ENCODE data around the gene GLCE. TPM values are rescaled to one million over a fixed set of nuclear protein-coding genes. Genes with fewer than 3 reads are reported as not detected.
A peak's percentile ranks its signal among the peaks of the same experiment; 100 is the strongest.

Gene GLCE
- total RNA-seq, 1 experiment from 2014 or later: 7.5 TPM

DNA sequence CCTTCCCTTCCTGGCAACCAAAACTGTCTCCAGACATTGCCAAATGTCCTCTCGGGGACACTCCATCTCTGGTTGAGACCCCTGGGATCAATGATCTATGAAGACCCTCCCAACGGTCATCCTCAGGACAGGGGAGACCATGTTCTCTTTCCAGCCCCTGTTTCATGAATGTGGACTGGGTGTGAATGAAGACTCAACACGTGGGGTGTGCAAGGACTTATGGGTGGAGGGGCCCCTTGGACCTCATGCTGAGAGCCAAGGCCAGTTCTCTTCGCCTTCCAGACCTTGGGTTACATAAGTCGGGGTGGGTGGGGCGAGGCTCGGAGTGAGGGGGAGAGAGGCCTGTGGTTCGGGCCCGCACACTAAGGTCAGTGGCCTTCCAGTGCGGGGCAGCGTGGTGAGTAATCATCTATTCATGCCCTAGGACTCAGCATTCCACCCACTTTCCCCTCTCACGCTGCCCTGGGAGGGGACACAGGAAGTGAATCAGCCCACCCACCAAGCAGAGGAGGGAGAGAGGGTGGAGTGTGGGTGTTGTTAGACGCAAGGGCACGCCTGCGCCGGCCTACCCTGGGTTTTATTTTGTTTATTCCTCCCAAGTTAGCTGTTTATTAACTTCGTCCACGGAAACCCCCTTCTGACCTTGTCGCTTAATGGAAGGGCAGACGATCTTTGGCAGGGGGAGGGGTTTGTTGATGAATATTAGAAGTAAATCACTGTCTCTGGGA lies 144.9 kb downstream of the GLCE start:
- peak overlapping the region; percentile 35 for H3K4me3 Mint-ChIP-seq (ENCODE audit: unreplicated experiment)
- peak overlapping the region; percentile 96 for H3K27ac Mint-ChIP-seq (ENCODE audit: low read depth, unreplicated experiment)
- peak; percentile 98 for DNase-seq (ENCODE audit: unreplicated experiment)
- intact Hi-C loops (cut with micrococcal nuclease): loop anchor here (2.0 kb wide), 2 partner anchors 85 to 105 kb away; no protein-coding TSS in a partner anchor
- H3K27me3 Mint-ChIP-seq (ENCODE audit: insufficient read depth, unreplicated experiment): no peaks in the 10 kb centered on the region
- TF ChIP-seq, protein P1, sequence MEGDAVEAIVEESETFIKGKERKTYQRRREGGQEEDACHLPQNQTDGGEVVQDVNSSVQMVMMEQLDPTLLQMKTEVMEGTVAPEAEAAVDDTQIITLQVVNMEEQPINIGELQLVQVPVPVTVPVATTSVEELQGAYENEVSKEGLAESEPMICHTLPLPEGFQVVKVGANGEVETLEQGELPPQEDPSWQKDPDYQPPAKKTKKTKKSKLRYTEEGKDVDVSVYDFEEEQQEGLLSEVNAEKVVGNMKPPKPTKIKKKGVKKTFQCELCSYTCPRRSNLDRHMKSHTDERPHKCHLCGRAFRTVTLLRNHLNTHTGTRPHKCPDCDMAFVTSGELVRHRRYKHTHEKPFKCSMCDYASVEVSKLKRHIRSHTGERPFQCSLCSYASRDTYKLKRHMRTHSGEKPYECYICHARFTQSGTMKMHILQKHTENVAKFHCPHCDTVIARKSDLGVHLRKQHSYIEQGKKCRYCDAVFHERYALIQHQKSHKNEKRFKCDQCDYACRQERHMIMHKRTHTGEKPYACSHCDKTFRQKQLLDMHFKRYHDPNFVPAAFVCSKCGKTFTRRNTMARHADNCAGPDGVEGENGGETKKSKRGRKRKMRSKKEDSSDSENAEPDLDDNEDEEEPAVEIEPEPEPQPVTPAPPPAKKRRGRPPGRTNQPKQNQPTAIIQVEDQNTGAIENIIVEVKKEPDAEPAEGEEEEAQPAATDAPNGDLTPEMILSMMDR (IDR thresholded peaks at IDR 0.05; ENCODE audit: unreplicated experiment): no peak
- CTCF ChIA-PET: no interaction called here
- H3K36me3 Mint-ChIP-seq (ENCODE audit: insufficient read depth, unreplicated experiment): no peaks in the 10 kb centered on the region
- no peaks in the 10 kb centered on the region for H3K9me3 Mint-ChIP-seq (ENCODE audit: unreplicated experiment)
- POLR2A ChIA-PET: interaction anchor here (0.6 to 1.0 kb wide), 4 partner anchors 15 to 309 kb away, joined by 3 to 4 read pairs (median 4); no protein-coding TSS in a partner anchor
- H3K4me1 Mint-ChIP-seq (ENCODE audit: insufficient read depth, unreplicated experiment): peaks cover 46% of the 10 kb centered on the region
- no TSS peak for BruUV-seq (replicated peaks)

DNA sequence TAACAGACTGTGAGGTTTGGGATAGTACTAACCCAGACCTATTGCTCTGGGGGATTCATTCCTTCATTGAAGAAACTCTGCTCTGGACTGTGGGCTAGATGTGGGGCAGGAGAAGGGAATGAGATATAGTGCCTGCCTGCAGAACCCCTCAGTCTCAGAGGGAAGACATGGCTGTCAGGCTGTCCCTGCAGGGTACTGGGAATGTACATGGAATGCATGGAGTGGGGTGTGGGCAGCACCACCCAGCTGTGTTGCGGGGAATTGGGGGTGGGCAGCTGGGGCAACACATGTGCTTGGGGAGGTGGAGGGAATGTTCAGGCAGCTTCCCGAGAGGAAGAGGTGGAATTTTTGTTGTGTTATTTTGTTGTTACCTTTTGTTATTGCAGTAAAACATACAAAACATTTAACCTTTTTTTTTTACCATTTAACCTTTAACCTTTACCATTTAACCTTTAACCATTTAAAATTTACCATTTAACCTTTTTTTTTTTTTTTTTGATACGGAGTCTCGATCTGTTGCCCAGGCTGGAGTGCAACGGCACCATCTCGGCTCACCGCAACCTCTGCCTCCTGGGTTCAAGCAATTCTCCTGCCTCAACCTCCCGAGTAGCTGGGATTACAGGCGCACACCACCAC lies 145.6 kb downstream of the GLCE start:
- POLR2A ChIA-PET: interaction anchor here (0.6 to 1.0 kb wide), 3 partner anchors 16 to 310 kb away, joined by 3 to 4 read pairs (median 4); no protein-coding TSS in a partner anchor
- Mint-ChIP-seq H3K27me3 (ENCODE audit: insufficient read depth, unreplicated experiment) (no peaks in the 10 kb centered on the region), H3K4me3 (ENCODE audit: unreplicated experiment) (peak overlapping the region; percentile 35), H3K27ac (ENCODE audit: low read depth, unreplicated experiment) (peak overlapping the region; percentile 96), H3K4me1 (ENCODE audit: insufficient read depth, unreplicated experiment) (peaks cover 42% of the 10 kb centered on the region), H3K36me3 (ENCODE audit: insufficient read depth, unreplicated experiment) (no peaks in the 10 kb centered on the region), H3K9me3 (ENCODE audit: unreplicated experiment) (no peaks in the 10 kb centered on the region)
- BruUV-seq (replicated peaks): TSS peak; percentile 59
- intact Hi-C loops (cut with micrococcal nuclease): loop anchor here (2.0 kb wide), 2 partner anchors 85 to 105 kb away; no protein-coding TSS in a partner anchor
- DNase-seq (ENCODE audit: unreplicated experiment): no peak
- CTCF ChIA-PET: no interaction called here
- TF ChIP-seq, protein P1 (IDR thresholded peaks at IDR 0.05; ENCODE audit: unreplicated experiment): no peak

DNA sequence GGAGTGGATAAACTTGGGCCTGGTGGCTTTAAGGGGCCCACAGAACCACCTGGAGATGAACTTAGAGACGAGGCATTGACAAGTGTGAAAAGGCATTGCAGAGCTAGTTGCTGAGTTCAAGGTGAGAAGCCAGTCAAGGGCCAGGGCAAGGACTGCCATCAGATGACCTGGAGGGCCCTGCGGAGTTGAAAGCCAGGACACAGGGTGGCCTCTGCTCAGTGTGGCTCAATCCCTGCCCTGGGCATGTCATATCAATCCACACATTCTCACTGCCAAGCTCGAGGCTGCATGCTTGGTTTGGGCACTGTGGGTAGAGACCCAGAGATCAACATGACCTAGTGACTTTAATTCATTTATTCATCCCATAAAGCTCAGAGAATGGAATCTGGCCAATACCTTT lies 147.5 kb downstream of the GLCE start:
- Mint-ChIP-seq H3K4me1 (ENCODE audit: insufficient read depth, unreplicated experiment) (peaks cover 39% of the 10 kb centered on the region), H3K27me3 (ENCODE audit: insufficient read depth, unreplicated experiment) (no peaks in the 10 kb centered on the region), H3K27ac (ENCODE audit: low read depth, unreplicated experiment) (no peak overlapping the region), H3K4me3 (ENCODE audit: unreplicated experiment) (no peak overlapping the region), H3K36me3 (ENCODE audit: insufficient read depth, unreplicated experiment) (no peaks in the 10 kb centered on the region), H3K9me3 (ENCODE audit: unreplicated experiment) (no peaks in the 10 kb centered on the region)
- TF ChIP-seq, protein P1 (IDR thresholded peaks at IDR 0.05; ENCODE audit: unreplicated experiment): no peak
- BruUV-seq (replicated peaks): no TSS peak
- POLR2A ChIA-PET: no interaction called here
- DNase-seq (ENCODE audit: unreplicated experiment): no peak
- intact Hi-C loops (cut with micrococcal nuclease): no loop called here
- CTCF ChIA-PET: no interaction called here

DNA sequence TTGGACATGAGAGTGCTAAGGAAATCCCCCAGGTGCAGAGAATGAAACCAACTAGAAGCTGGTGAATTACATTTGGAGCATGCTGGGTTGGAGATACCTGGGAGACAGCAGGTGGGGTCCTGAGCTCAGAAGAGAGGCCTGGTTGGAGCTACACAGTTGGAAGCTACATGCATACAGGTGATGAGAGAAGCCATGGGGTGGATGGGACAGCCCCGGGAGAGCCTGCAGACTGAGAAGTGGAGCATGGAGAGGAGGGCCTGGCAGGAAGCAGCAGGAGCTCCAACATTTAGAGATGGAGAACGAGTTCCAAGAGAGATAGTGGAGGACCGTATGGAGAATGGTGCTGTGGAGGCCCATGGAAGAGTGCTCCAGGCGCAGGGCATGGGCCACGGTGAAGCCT lies 148.5 kb downstream of the GLCE start:
- no TSS peak for BruUV-seq (replicated peaks)
- POLR2A ChIA-PET: interaction anchor here (0.7 kb wide), 1 partner anchor 199 kb away, joined by 3 read pairs; no protein-coding TSS in a partner anchor
- CTCF ChIA-PET: no interaction called here
- Mint-ChIP-seq H3K9me3 (ENCODE audit: unreplicated experiment) (no peaks in the 10 kb centered on the region), H3K27ac (ENCODE audit: low read depth, unreplicated experiment) (no peak overlapping the region), H3K27me3 (ENCODE audit: insufficient read depth, unreplicated experiment) (no peaks in the 10 kb centered on the region), H3K36me3 (ENCODE audit: insufficient read depth, unreplicated experiment) (no peaks in the 10 kb centered on the region), H3K4me1 (ENCODE audit: insufficient read depth, unreplicated experiment) (peaks cover 32% of the 10 kb centered on the region), H3K4me3 (ENCODE audit: unreplicated experiment) (no peak overlapping the region)
- no peak for DNase-seq (ENCODE audit: unreplicated experiment)
- intact Hi-C loops (cut with micrococcal nuclease): no loop called here
- TF ChIP-seq, protein P1 (IDR thresholded peaks at IDR 0.05; ENCODE audit: unreplicated experiment): no peak

Data from MCF 10A (cell line).